BLaER1 (cell line): ENCODE measurements around the gene F2R.
A peak's percentile ranks its signal among the peaks of the same experiment; 100 is the strongest.

Source experiments
- H3K27ac ChIP-seq: shearing (Covaris generic); formaldehyde crosslinking; 2 replicates; pipeline ENCODE4 v1.8.1; 2022
- H3K27me3 ChIP-seq: shearing (Covaris generic); formaldehyde crosslinking; 2 replicates; pipeline ENCODE4 v1.8.1; 2022
- H3K36me3 ChIP-seq: shearing (Covaris generic); formaldehyde crosslinking; 2 replicates; pipeline ENCODE4 v1.8.1; 2022
- H3K4me1 ChIP-seq: shearing (Covaris generic); formaldehyde crosslinking; 2 replicates; pipeline ENCODE4 v1.8.1; 2022
- H3K4me2 ChIP-seq: shearing (Covaris generic); formaldehyde crosslinking; 2 replicates; pipeline ENCODE4 v1.8.1; 2022
- H3K4me3 ChIP-seq: shearing (Covaris generic); formaldehyde crosslinking; 2 replicates; pipeline ENCODE4 v1.8.1; 2022
- H3K9ac ChIP-seq: shearing (Covaris generic); formaldehyde crosslinking; 2 replicates; pipeline ENCODE4 v1.8.1; 2022
- H3K9me3 ChIP-seq: shearing (Covaris generic); formaldehyde crosslinking; 2 replicates; pipeline ENCODE4 v1.8.1; 2022
- H4K20me1 ChIP-seq: shearing (Covaris generic); formaldehyde crosslinking; 2 replicates; pipeline ENCODE4 v1.8.1; 2022
- Cebpa-rat ChIP-seq: shearing (Covaris generic); IDR thresholded peaks from 2 replicates; pipeline ENCODE4 v1.8.1; 2022

The F2R gene

GRCh38 chr5:76717222-76718083 is 1.5 kb downstream of the F2R start:
- Histone ChIP-seq H3K36me3 (no peaks in the 10 kb centered on the region), H3K4me3 (peak overlapping the region; percentile 75; the same call in 1 of the 2 replicates), H4K20me1 (peaks cover 28% of the 10 kb centered on the region), H3K27ac (no peak overlapping the region), H3K9me3 (peaks cover 4% of the 10 kb centered on the region; the same call in 1 of the 2 replicates), H3K4me2 (peak overlapping the region; percentile 98), H3K27me3 (peaks cover 58% of the 10 kb centered on the region), H3K4me1 (peaks cover 21% of the 10 kb centered on the region), H3K9ac (no peak overlapping the region)
- TF ChIP-seq Cebpa-rat: no peak

DNA sequence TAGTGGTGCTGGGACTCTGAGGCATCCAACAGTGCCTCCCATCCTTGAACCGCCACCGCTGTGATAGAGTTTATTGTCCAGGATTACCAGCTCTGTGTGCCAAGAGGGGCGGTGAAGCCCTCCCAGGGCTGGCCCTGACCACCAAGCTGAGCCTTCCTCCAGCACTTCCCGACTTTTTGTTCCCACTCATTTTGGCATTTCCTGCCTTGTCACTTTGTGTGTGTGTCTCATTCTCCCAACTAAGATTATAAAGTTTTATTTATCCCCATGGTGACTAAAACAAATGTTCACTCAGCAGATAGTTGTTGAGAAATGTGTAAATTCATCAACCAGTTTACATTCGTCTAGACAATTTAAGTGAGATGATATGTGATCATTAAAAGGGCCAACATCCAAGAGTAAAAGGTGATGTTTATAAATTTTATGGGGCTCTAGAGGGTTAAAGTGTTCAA is 2.5 kb downstream of the F2R start:
- H3K4me1 ChIP-seq: peaks cover 21% of the 10 kb centered on the region
- H3K9me3 ChIP-seq: peaks cover 4% of the 10 kb centered on the region; the same call in 1 of the 2 replicates
- H4K20me1 ChIP-seq: peaks cover 28% of the 10 kb centered on the region
- peaks cover 54% of the 10 kb centered on the region for H3K27me3 ChIP-seq
- no peaks in the 10 kb centered on the region for H3K36me3 ChIP-seq
- no peak for TF ChIP-seq Cebpa-rat
- no peak overlapping the region for H3K4me2 ChIP-seq
- no peak overlapping the region for H3K4me3 ChIP-seq
- H3K27ac ChIP-seq: no peak overlapping the region
- no peak overlapping the region for H3K9ac ChIP-seq

DNA sequence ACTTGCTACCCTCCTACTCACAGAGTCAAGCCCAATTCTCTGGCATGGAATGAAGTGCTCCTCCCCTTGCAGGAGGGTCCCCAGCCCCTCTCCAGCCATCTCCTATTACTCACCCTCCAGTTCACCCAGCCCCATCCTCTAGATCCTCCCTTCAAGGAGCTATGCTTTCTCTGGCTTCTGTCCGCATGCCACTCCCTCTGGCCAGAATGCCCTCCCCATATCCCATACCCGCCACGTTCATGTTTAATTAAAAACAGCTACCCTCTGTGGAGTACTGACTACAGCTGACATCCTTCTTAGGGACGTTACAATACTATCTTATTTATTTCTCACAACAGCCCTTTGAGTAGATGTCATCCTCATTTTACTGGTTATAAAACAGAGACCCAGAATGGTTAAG is 3.0 kb downstream of the F2R start:
- Histone ChIP-seq H3K9me3 (no peaks in the 10 kb centered on the region), H3K27ac (no peak overlapping the region), H3K4me3 (no peak overlapping the region), H3K9ac (no peak overlapping the region), H3K4me1 (peaks cover 21% of the 10 kb centered on the region), H3K36me3 (no peaks in the 10 kb centered on the region), H4K20me1 (peaks cover 28% of the 10 kb centered on the region), H3K4me2 (no peak overlapping the region), H3K27me3 (peaks cover 49% of the 10 kb centered on the region)
- no peak for TF ChIP-seq Cebpa-rat

- H3K27me3 ChIP-seq: peaks cover 27% of the 10 kb centered on the region
- no peak overlapping the region for H3K9ac ChIP-seq
- H3K4me1 ChIP-seq: peaks cover 7% of the 10 kb centered on the region
- H3K36me3 ChIP-seq: no peaks in the 10 kb centered on the region
- H4K20me1 ChIP-seq: peaks cover 17% of the 10 kb centered on the region; the same call in 1 of the 2 replicates
- TF ChIP-seq Cebpa-rat: no peak
- H3K4me3 ChIP-seq: no peak overlapping the region
- H3K4me2 ChIP-seq: no peak overlapping the region
- no peaks in the 10 kb centered on the region; the same call in 1 of the 2 replicates for H3K9me3 ChIP-seq
- no peak overlapping the region for H3K27ac ChIP-seq
These were observed 5.2 kb downstream of the F2R start for GRCh38 chr5:76720988-76721569.

DNA sequence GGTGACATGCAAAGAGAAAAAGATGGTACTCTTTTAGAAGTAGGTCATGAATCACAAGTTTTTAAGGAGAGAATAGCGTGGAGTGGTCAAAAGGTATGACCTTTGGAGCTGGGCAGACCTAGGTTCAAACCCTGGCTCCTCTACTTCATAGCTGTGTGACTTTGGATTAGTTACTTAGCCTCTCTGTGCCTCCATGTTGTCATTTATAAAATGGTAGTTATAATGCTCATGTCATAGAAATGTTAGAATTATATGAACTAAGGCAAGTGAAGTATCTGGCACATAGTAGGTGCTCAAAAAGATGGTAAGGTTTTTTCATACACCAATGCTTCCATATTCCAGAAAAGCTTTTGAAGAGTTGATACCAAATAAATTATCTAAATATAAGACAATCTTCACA is 7.3 kb downstream of the F2R start:
- Histone ChIP-seq H3K4me1 (no peaks in the 10 kb centered on the region), H3K36me3 (no peaks in the 10 kb centered on the region), H3K4me2 (no peak overlapping the region), H3K9me3 (peaks cover 10% of the 10 kb centered on the region), H3K4me3 (no peak overlapping the region), H3K9ac (no peak overlapping the region), H3K27ac (no peak overlapping the region), H4K20me1 (peaks cover under 1% of the 10 kb centered on the region; the same call in 1 of the 2 replicates), H3K27me3 (peaks cover 5% of the 10 kb centered on the region)
- no peak for TF ChIP-seq Cebpa-rat

- H3K4me3 ChIP-seq: no peak overlapping the region
- H3K4me1 ChIP-seq: no peaks in the 10 kb centered on the region
- TF ChIP-seq Cebpa-rat: no peak
- no peaks in the 10 kb centered on the region for H4K20me1 ChIP-seq
- peaks cover 16% of the 10 kb centered on the region for H3K9me3 ChIP-seq
- no peaks in the 10 kb centered on the region for H3K27me3 ChIP-seq
- no peak overlapping the region for H3K9ac ChIP-seq
- 0 out of 2 replicates have a peak, but pooled peaks cover 4% of the 10 kb centered on the region for H3K36me3 ChIP-seq
- H3K27ac ChIP-seq: no peak overlapping the region
- H3K4me2 ChIP-seq: no peak overlapping the region
These were observed 8.0 kb downstream of the F2R start for GRCh38 chr5:76723906-76724305.

DNA sequence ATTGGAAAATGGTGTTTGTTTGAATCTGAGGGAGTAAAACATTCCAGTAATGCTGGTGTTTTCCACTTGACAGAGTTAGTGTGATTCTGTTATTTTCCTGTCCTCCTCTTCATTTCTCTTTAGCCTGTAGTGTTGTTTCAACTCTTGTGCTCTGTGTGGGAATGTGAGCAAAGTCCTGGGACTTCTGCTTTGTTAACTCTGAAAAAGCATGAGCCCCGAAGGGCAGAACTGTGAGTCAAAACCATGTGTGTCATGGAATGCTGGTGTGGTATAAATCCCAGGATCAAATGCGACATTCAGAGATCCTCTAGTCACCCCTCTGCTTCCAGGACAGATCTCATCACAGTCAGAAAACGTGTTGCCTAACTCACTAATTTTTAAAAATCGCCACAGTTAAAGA is 8.9 kb downstream of the F2R start:
- Histone ChIP-seq H3K36me3 (peaks cover 9% of the 10 kb centered on the region; the same call in 1 of the 2 replicates), H3K27me3 (no peaks in the 10 kb centered on the region), H3K4me1 (no peaks in the 10 kb centered on the region), H3K4me2 (no peak overlapping the region), H3K9me3 (peaks cover 26% of the 10 kb centered on the region), H4K20me1 (no peaks in the 10 kb centered on the region), H3K4me3 (no peak overlapping the region), H3K9ac (no peak overlapping the region), H3K27ac (no peak overlapping the region)
- no peak for TF ChIP-seq Cebpa-rat

- H3K27ac ChIP-seq: no peak overlapping the region
- H3K4me1 ChIP-seq: no peaks in the 10 kb centered on the region
- no peak overlapping the region for H3K4me2 ChIP-seq
- no peak overlapping the region for H3K9ac ChIP-seq
- H3K9me3 ChIP-seq: peaks cover 40% of the 10 kb centered on the region
- no peaks in the 10 kb centered on the region for H3K27me3 ChIP-seq
- no peaks in the 10 kb centered on the region for H4K20me1 ChIP-seq
- no peak overlapping the region for H3K4me3 ChIP-seq
- TF ChIP-seq Cebpa-rat: no peak
- peaks cover 15% of the 10 kb centered on the region; the same call in 1 of the 2 replicates for H3K36me3 ChIP-seq
These were observed 13.0 kb downstream of the F2R start for GRCh38 chr5:76728965-76729364.

- no peak for TF ChIP-seq Cebpa-rat
- Histone ChIP-seq H4K20me1 (no peaks in the 10 kb centered on the region), H3K4me2 (no peak overlapping the region), H3K27ac (no peak overlapping the region), H3K36me3 (peaks cover 15% of the 10 kb centered on the region; the same call in 1 of the 2 replicates), H3K27me3 (no peaks in the 10 kb centered on the region), H3K9ac (no peak overlapping the region), H3K4me3 (no peak overlapping the region), H3K9me3 (peaks cover 40% of the 10 kb centered on the region), H3K4me1 (no peaks in the 10 kb centered on the region)
These were observed 13.7 kb downstream of the F2R start for GRCh38 chr5:76729373-76730290.
